Stimulated activated CD8-positive, alpha-beta memory T cell treated with anti-CD3 and anti-CD28 coated beads, Interleukin-15, amount 100 ng/mL, for 1 hour (primary cell): ENCODE data around the gene TMEM181.
"Not testable (repeated sequence)": the region's sequence is repeated elsewhere in the genome, so short reads cannot be mapped to it uniquely, and the experiment has no call there.

Source experiments
- DNase-seq: peaks from one replicate; pipeline ENCODE4 v3.0.0-alpha.2; 2020; ENCODE audit warnings: low read depth

TMEM181 gene

DNA sequence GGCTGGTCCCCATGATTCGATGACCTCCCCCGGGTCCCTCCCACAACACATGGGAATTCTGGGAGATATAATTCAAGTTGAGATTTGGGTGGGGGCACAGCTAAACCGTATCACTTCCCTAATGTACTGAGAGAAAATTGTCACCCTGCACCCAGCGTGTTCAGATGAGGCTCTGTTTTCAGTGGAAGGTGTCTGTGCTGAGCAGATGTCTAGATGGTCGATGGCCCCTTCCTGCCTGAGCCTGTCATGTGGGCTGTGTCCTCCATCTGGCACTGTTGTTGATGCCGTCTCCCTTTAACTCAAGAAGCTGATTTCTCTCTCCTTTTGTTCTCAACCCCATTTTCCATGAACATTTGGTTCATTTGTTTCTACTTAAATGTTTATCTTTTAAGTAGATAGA, 37.0 kb downstream of the TMEM181 start:
- no peak for DNase-seq

GRCh38 chr6:158597565-158597964, 37.7 kb downstream of the TMEM181 start:
- DNase-seq = no peak

DNA sequence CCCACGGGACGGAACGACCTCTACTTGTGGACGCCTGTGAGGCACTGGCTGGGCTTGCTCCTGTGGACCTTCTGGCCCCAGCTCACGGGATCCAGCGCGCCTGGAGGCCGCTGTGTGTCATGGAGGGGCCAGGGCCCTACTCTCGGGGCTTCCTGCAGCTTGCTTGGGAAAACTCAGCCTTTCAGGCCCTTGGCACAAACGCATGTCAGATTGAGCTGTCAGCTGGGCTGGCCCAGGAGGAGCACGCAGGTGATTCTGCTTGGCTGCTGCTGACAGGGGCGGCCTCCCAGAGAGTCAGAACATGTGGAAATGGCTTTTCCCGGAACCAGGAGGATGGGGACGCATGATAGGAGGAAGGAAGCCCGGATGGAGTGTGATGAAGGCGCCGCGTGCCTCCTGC, 39.7 kb downstream of the TMEM181 start:
- DNase-seq = no peak

- no peak for DNase-seq
Observed at GRCh38 chr6:158603261-158604047, 43.6 kb downstream of the TMEM181 start.

- no peak for DNase-seq
Observed at GRCh38 chr6:158604048-158604406, 44.1 kb downstream of the TMEM181 start.

DNA sequence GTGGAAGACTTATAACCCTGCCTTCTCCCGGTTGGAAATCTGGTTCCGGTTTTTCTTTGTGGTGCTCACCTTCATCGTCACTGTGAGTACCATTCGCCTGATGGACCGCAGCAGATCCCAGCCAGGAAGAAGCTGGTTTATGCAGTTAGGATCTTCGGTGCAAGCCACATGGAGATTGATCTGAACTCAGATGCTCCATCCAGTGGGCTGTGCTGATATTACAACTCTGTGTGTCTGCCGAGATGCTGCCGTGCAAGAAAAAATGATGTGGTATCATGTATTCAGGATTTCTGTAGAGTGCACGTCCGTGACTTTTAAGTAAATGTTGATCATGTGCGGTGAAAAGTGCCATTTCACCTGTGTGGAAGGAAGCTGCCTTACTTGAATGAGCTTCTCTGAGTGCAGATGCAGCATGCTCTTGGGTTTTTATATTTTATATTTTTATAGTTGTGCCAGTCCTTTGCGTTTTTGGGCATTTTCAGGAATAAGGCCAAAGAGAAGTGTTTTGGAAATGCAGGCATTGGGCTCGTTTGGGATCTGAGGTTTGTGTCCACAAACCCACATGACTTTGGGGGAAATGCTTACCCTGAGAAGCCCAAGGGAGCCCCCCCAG, 45.5 kb downstream of the TMEM181 start:
- DNase-seq = peak; percentile 24

DNA sequence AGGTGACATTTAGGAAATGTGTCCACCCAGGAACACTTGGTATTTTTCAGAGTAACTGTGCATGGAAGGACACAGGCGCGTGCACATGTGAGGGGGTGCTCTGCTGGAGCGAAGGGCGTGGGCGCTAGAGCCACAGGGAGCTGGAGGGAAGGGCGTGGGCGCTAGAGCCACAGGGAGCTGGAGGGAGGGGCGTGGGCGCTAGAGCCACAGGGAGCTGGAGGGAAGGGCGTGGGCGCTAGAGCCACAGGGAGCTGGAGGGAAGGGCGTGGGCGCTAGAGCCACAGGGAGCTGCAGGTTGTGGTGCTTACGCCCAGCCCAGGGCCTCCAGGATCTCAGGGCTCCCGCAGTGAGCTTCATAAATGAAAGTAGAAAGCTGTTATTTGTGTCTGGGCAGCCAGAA, 46.1 kb downstream of the TMEM181 start:
- DNase-seq = not testable (repeated sequence)

- no peak for DNase-seq
Observed at GRCh38 chr6:158606935-158607334, 47.0 kb downstream of the TMEM181 start.

DNA sequence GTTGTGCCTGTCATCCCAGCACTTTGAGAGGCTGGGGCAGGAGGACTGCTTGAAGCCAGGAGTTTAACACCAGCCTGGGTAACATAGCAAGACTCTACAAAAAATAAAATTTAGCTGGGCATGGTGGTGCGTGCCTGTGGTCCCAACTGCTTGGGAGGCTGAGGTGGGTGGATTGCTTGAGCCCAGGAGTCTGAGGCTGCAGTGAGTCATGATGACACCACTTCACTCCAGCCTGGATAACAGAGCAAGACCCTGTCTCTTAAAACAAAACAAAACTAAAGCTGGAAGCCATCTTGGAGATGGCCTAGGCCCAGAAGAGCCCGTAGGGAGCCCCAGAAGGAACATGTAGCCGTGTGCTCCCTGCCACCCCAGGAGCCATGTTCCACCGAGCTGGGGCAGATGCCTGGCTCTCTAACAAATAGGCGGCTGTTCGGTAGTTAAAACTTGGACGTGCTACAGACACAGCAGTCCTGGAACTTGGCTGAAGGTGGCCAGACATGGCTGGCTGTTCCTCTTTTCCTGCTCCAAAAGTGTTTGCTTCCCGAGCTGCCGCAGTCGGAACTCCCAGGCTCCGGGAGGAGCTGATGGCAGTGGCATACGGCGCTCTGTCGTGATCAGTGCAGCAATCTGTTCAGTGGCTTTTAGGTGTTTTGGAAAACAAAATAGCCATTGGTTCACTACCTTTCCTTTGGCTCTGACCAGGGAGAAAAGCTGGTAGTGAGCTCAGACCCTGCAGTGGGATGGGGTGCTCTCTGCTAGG, 47.7 kb downstream of the TMEM181 start:
- no peak for DNase-seq

DNA sequence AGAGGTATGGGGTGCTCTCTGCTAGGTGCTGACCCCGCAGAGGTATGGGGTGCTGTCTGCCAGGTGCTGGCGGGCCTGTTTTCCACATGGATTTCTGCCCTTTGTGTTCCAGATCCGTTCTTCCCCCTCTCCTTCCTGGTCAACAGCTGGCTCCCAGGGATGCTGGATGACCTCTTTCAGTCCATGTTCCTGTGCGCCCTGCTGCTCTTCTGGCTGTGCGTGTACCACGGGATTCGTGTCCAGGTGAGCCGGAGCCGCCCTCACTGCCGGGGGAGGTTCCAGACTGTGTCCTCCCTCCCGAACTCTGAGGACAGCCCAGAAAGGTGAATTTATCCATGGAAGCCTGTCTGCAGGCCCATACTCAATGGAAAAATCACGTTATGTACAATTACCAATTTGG, 48.3 kb downstream of the TMEM181 start:
- DNase-seq = no peak

- DNase-seq = no peak
Observed at GRCh38 chr6:158609455-158610155, 49.7 kb downstream of the TMEM181 start.

GRCh38 chr6:158610319-158610968, 50.6 kb downstream of the TMEM181 start:
- no peak for DNase-seq

DNA sequence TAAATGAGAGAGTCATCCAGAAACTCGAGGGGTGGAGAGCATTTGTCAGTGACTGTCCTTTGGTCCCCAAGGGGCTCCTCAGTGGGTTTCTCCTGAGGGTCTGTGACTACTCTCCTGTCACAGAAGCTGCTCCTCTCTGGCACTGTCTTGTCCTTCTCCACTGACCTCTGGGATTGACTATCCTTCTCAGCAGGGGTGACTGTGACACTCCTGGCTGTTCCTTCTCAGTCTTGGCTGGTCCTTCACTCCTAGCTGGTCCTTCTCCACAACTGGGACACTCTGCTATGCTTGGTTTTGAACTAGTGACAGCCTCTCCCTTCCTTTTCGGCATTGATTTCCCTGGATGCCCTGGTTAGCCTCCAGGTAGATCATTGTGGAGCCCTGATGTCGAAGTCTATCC, 51.1 kb downstream of the TMEM181 start:
- DNase-seq = no peak

GRCh38 chr6:158611541-158612370, 51.9 kb downstream of the TMEM181 start:
- DNase-seq = no peak

DNA sequence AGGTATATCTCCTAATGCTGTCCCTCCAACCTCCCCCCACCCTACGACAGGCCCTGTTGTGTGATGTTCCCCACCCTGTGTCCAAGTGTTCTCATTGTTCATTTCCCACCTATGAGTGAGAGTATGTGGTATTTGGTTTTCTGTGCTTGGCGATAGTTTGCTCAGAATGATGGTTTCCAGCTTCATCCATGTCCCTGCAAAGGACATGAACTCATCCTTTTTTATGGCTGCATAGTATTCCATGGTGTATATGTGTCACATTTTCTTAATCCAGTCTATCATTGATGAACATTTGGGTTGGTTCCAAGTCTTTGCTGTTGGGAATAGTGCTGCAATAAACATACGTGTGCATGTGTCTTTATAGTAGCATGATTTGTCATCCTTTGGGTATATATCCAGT, 54.7 kb downstream of the TMEM181 start:
- not testable (repeated sequence) for DNase-seq

GRCh38 chr6:158618289-158618688, 58.4 kb downstream of the TMEM181 start:
- DNase-seq = not testable (repeated sequence)

DNA sequence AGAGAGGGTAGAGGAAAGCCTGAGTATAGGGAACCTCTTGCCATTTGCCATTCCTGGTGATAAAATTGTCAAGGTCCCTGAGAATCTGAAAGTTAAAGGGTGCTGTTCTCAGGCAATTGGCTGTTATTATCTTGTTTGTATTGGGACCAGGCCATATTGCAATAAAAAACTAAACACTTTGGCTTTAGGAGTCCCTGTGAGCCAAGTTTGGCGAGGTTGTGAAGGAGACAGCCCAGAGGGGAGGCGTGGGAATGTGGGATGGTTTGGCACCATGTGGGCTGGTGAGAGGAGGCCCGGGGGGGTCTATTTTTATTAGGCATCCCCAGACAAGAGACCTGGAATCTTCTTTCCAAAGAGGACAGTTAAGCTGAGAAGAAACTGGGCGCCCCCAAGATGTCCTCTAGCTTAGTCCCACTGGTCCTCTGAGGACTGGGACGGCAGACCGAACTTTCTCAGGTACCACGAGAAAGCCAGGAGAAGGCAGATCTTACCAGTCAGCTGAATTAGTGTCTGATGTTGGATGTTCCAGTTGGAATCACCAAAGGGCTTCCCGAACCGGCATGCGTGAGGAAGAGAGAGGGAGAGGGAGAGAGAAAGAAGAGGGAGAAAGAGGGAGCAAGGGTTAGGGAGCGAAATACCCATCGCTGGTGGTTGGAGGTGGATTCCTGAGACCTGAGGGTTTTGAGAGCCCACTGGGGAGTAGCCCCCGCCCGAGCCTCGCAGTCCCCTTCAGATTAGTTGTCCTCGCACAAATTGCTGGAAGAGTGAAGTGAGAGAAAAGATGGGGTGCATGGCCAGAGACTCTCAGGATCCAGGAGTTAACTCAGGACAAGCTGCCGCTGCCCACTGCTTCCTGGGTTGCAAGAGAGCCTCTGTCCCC, 60.3 kb downstream of the TMEM181 start:
- no peak for DNase-seq

DNA sequence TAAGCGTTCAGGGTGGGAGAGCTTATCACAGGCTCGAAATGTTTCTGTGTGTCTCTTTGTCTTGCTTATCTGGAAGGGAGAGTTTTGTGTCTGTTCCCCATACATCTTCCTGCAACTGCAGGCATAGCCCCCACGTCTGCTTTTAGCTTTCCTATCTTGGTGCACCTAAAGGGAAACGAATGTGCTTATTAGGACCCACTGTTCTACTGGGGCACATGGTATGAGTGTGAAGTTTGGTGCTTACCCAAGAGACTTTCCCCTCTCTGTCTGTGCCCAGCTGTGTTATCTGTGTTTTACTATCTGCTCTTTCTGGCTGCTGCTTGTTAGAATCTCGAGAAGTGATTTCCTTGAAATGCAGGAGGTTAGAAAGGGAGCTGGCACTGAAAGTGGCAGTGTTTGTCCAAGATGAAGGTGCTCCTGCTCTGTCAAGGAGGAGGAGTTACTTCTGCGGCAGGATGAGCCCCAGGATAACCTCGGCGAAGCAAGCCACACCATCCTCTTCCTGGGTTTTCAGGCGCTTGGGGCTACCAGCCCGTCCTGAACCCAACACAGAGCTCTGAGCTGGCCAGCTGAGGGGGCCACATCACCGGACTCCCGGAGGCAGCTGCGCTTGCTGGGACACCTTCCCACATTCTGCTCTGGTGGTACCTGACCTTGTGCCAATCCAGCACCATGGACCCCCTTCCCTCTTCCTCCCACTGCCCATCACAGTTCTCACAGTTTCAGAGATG, 61.2 kb downstream of the TMEM181 start:
- no peak for DNase-seq
